Osteoblast (primary cell): ENCODE data around the gene FHDC1. TPM values are rescaled to one million over a fixed set of nuclear protein-coding genes. Genes with fewer than 3 reads are reported as not detected.

Experiments
- DNase-seq: peaks from one replicate; pipeline ENCODE4 v3.0.0; 2011; ENCODE audit warnings: low spot score, mixed read lengths; ENCODE audit not compliant: insufficient read length; ENCODE audit errors: missing footprints
- H2AFZ ChIP-seq: 2 replicates; pipeline ENCODE4 v1.6.0; 2011; ENCODE audit warnings: mild to moderate bottlenecking, low read length
- H3K27ac ChIP-seq: 2 replicates; pipeline ENCODE4 v1.5.1; 2011; ENCODE audit warnings: mild to moderate bottlenecking, low read depth, low read length, moderate library complexity
- H3K27me3 ChIP-seq: 2 replicates; pipeline ENCODE4 v1.6.0; 2012; ENCODE audit warnings: mild to moderate bottlenecking, control low read depth, inconsistent platforms, low read length, moderate library complexity; ENCODE audit not compliant: insufficient read depth
- H3K36me3 ChIP-seq: 2 replicates; pipeline ENCODE4 v1.5.1; 2011; ENCODE audit warnings: mild to moderate bottlenecking, low read length, control low read depth, moderate library complexity; ENCODE audit not compliant: insufficient read depth
- H3K4me1 ChIP-seq: 2 replicates; pipeline ENCODE4 v1.5.1; 2011; ENCODE audit warnings: mild to moderate bottlenecking, low read length, control low read depth, moderate library complexity; ENCODE audit not compliant: insufficient read depth
- H3K4me2 ChIP-seq: 2 replicates; pipeline ENCODE4 v1.6.0; 2011; ENCODE audit warnings: mild to moderate bottlenecking, low read length; ENCODE audit not compliant: insufficient read depth
- H3K4me3 ChIP-seq: fragments of 200-600 bp; sonication (generic); 3 replicates; pipeline ENCODE4 v1.5.1; 2012; ENCODE audit warnings: mild to moderate bottlenecking, low read length, inconsistent platforms; ENCODE audit not compliant: insufficient read depth
- H3K79me2 ChIP-seq: 2 replicates; pipeline ENCODE4 v1.6.0; 2012; ENCODE audit warnings: mild to moderate bottlenecking, low read length, control low read depth, inconsistent platforms; ENCODE audit not compliant: insufficient read depth
- H3K9me3 ChIP-seq: 2 replicates; pipeline ENCODE4 v1.5.1; 2011; ENCODE audit warnings: low read depth, low read length, control low read depth
- H4K20me1 ChIP-seq: 2 replicates; pipeline ENCODE4 v1.6.0; 2012; ENCODE audit warnings: mild to moderate bottlenecking, low read length, control low read depth; ENCODE audit not compliant: insufficient read depth
- CTCF ChIP-seq: IDR thresholded peaks from 2 replicates; pipeline ENCODE4 v1.5.1; 2011; ENCODE audit warnings: mild to moderate bottlenecking, low read depth, low read length, moderate library complexity; ENCODE audit errors: extremely low read depth
- total RNA-seq: library from RNA; depleted of rRNA; stranded (reverse); fragments of >200 nt; gene quantifications from 2 replicates; pipeline ENCODE4 v1.2.3, GENCODE V29; 2012

FHDC1 gene
- total RNA-seq, 1 donor: 0.36 TPM

DNA sequence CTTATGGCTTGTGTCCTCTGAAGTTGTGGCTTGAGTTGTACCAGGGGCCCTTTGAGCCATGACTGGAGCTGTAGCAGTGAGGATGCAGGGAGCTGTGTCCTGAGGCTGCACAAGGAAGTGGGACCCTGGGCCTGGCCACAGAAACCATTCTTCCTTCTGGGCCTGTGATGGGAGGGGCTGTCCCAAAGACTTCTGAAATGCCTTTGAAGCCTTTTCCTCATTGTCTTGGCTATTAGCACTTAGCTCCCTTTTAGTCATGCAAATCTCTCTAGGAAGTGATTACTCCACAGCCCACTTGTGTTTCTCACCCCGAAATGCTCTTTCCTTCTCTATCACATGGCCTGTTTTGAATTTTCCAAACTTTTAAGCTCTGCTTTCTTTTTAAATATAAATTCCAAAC, 92.4 kb downstream of the FHDC1 start:
- DNase-seq: no peak
- TF ChIP-seq CTCF: no peak

More for the DNA sequence above, 92.4 kb downstream of the FHDC1 start:
- H3K36me3 ChIP-seq: no peaks in the 10 kb centered on the region
- H3K4me2 ChIP-seq: no peak overlapping the region
- no peaks in the 10 kb centered on the region for H3K4me1 ChIP-seq
- H3K4me3 ChIP-seq: no peak overlapping the region
- no peaks in the 10 kb centered on the region for H3K79me2 ChIP-seq
- no peaks in the 10 kb centered on the region for H4K20me1 ChIP-seq
- no peaks in the 10 kb centered on the region for H3K9me3 ChIP-seq
- H3K27me3 ChIP-seq: no peaks in the 10 kb centered on the region
- no peak overlapping the region for H2AFZ ChIP-seq
- no peak overlapping the region for H3K27ac ChIP-seq

Other genes with a start within 250 kb of the FHDC1 start
- 0.29 and 0.36 TPM in 2 replicates for gene TIGD4, start 156.6 kb upstream of the FHDC1 start, total RNA-seq
- 38.7 and 42.4 TPM in 2 replicates for gene ARFIP1, start 156.4 kb upstream of the FHDC1 start, total RNA-seq